Measurements from ENCODE around the gene SPP1.
"Not testable (repeated sequence)": the region's sequence is repeated elsewhere in the genome, so short reads cannot be mapped to it uniquely, and the experiment has no call there.

Gene SPP1

DNA sequence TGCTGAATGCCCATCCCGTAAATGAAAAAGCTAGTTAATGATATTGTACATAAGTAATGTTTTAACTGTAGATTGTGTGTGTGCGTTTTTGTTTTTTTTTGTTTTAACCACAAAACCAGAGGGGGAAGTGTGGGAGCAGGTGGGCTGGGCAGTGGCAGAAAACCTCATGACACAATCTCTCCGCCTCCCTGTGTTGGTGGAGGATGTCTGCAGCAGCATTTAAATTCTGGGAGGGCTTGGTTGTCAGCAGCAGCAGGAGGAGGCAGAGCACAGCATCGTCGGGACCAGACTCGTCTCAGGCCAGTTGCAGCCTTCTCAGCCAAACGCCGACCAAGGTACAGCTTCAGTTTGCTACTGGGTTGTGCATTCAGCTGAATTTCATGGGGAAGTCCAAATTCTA, at the start of gene SPP1:
SPP1 (plus strand) TSS at position 249 of the 400 bp plus-strand sequence. CDS start 1,182 bp downstream, outside the sequence.
- DNase-seq (ENCODE audit: low read depth, low spot score): no peak

GRCh38 chr4:87926554-87927098, 48.9 kb upstream of the SPP1 start:
- DNase-seq (ENCODE audit: low read depth, low spot score): no peak

DNA sequence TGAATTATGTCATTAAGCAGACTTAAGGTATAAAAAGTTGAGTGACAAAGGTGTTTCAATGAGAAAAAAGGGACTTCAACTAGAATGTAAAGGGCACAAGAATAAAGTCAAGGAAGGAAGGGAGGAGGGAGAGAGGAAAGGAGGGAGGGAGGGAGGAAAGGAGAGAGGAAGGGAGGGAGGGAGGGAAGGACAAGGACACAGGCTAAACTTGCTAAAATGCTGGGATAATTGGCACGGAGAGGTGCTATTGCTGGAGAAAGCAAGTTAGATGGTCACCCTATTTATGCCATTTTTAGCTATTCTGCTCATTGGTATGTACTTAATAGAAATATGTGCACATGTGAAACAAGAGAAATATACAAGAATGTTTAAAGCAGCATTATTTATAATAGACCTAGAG, 44.9 kb upstream of the SPP1 start:
- no peak for DNase-seq (ENCODE audit: low read depth, low spot score)

- no peak for DNase-seq (ENCODE audit: low read depth, low spot score)
These were observed 43.6 kb upstream of the SPP1 start for GRCh38 chr4:87931932-87932331.

DNA sequence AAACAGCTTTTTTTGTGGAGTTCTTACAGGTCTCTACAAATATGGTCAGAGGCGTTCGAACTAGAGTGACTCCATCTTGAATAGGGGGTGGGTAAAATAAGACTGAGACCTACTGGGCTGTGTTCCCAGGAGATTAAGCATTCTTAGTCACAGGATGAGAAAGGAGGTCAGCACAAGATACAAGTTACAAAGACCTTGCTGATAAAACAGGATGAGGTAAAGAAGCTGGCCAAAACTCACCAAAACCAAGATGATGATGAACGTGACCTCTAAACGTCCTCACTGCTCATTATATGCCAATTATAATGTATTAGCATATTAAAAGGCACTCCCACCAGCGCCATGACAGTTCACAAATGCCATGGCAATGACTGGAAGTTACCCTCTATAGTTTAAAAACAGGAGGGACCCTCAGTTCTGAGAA, 42.8 kb upstream of the SPP1 start:
- DNase-seq (ENCODE audit: low read depth, low spot score): no peak

GRCh38 chr4:87933337-87933736, 42.2 kb upstream of the SPP1 start:
- DNase-seq (ENCODE audit: low read depth, low spot score): no peak

- no peak for DNase-seq (ENCODE audit: low read depth, low spot score)
These were observed 41.3 kb upstream of the SPP1 start for GRCh38 chr4:87934157-87934704.

GRCh38 chr4:87934973-87935372, 40.5 kb upstream of the SPP1 start:
- DNase-seq (ENCODE audit: low read depth, low spot score): no peak

DNA sequence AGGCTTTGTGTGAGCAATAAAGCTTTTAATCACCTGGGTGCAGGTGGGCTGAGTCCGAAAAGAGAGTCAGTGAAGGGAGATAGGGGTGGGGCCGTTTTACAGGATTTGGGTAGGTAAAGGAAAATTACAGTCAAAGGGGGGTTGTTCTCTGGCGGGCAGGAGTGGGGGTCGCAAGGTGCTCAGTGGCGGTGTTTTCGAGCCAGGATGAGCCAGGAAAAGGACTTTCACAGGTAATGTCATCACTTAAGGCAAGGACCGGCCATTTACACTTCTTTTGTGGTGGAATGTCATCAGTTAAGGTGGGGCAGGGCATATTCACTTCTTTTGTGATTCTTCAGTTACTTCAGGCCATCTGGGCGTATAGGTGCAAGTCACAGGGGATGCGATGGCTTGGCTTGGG, 39.6 kb upstream of the SPP1 start:
- DNase-seq (ENCODE audit: low read depth, low spot score): not testable (repeated sequence)

DNA sequence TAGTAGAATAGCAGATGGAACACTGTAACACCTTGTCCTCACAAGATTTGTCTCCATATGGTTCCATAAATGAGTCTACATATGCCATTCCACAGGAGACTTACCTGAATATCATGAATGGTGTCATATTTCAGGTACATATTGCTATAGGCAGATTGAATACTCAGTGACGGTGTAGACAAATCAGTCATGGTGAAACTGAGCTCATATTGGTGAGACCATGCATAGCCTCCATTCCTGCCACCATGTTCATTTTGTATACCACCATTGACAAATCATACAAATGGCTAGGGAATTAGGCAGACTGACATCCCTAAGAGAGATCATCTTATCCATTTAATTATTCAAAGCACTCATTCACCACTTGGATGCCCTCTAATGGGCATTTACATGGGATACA, 38.0 kb upstream of the SPP1 start:
- DNase-seq (ENCODE audit: low read depth, low spot score): no peak

- no peak for DNase-seq (ENCODE audit: low read depth, low spot score)
These were observed 36.8 kb upstream of the SPP1 start for GRCh38 chr4:87938746-87939145.

DNA sequence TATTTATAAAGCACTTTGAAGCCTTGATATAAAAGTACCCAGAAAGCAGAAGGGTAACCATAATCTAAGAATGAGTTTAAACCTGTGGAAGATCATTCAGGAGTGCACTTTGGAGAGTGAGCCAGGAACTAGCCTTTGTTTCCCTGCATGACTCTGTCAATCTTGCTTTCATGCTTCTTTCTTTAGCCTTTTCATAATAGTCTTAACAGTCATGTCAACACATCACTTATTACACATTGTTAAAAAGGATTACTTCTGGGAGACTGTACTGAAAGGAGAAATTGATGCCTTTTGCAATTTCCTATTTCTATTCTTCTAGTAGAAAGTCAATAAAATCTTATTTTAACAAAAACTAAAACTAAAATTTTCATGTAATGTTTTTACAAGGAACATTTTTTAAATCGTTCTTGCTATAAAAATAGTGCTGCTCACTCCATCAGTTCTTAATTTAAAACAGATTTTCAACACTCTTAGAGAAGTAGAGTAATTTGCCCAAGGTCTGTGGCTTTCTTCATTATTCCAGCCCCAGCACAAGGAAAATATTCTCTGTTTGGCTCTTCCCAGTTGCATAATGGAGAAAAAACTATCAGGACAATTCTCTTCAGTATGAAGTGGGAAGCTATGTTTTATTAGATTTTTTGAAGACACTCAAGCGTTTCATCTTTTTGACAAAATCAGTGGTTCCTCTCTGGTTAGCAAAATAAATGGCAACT, 35.4 kb upstream of the SPP1 start:
- no peak for DNase-seq (ENCODE audit: low read depth, low spot score)

DNA sequence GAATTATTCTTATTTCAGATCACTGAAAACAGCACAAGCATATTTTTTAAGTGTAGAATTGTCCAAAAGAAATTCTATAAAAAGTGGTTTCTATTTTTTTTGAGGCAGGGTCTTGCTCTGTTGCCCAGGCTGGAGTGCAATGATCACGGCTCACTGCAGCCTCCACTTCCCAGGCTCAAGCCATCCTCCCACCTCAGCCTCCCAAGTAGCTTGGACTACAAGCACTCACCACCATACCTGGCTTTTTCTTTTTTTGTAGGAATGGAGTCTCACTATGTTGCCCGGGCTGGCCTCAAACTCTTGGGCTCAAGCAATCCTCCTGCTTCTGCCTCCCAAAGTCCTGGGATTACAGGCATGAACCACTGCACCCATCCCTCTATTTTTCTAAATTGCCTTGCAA, 34.7 kb upstream of the SPP1 start:
- DNase-seq (ENCODE audit: low read depth, low spot score): not testable (repeated sequence)

DNA sequence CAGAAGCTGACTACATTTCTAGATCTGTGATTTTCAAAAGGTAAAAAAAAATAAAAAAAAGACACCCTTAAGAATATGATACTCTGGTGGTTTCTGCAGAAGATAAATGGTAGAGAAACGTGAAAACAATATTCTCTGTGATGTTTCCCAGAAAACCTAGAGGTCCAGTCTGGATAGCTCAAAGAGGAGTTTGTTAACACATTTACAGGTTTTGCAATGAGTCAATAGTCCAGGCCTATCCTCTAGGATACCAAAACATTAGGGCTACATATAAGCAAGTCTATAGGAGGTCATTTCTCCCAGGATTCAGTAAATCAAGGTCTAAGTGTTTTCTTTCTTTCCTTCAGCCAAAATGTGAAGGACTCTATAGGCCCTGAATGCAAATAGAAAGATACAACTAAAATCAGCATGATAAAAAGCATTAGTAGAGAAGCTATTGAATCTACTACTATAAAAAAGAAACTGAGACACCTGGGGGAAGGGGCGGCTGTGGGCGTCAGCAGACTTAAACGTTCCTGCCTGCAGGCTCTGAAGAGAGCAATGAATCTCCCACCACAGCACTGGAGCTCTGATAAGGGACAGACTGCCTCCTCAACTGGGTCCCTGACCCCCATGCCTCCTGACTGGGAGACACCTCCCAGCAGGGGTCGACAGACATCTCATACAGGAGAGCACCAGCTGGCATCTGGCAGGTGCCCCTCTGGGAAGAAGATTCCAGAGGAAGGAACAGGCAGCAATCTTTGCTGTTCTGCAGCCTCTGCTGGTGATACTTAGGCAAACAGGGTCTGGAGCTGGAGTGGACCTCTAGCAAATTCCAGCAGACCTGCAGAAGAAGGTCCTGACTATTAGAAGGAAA, 33.7 kb upstream of the SPP1 start:
- no peak for DNase-seq (ENCODE audit: low read depth, low spot score)

DNA sequence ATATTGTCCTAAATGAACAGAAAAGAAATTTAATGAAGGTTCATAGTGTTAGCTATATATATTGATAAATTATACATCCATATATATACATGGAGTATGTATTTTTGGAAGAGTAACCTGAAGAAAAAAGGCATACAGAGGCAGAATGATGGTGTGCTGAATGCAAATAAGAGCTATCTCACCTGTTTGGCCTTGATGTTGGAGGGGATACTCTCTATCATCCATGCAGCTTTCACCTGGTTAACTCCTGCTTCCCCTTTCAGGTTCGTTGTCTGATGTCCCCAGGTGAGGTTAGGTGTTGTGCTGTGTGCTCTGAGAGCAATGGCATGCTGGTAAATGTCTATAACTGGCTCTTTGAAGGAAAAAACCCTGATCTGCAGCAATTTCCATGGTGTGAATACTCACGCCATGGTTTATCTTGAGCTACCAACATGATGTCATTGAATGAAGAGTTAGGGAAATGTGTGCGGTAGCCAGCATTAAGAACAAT, 31.8 kb upstream of the SPP1 start:
- DNase-seq (ENCODE audit: low read depth, low spot score): no peak

DNA sequence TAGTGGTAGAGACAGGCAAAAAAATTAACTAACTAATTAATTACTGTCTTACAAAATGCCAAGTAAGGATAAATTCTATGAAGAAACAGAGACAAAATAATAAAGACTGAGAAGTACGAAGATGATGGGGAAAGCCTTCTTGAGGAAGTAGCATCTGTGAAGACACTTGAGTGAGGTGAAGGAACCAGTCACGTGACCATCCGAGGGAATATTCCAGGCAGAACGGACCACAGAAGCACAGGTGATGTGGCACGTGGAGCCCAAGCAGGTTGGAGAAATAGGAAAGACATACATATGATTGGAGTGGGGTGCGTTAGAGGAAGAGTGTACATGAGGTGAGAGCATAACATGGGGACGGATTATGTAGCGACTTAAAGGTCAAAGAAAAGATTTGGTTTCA, 30.5 kb upstream of the SPP1 start:
- DNase-seq (ENCODE audit: low read depth, low spot score): no peak

DNA sequence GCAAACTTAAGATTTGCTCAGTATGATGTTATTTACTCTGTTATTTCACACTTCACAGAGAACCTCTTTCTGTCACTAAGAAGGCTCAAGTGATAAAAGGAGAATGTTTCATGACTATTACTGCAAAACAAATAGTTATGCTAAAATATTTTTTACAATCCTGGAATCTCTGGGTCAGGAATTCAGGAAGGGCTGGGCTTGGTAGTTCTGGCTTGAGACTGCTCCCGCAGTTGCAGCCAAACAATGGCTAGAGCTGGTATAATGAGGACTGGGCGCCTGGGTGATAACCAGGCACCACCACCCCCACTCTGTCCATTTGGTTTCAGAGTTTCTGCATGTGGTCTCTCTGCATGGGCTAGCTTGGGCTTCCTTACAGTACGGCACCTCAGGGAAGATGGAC, 28.7 kb upstream of the SPP1 start:
- DNase-seq (ENCODE audit: low read depth, low spot score): no peak

- DNase-seq (ENCODE audit: low read depth, low spot score): no peak
These were observed 27.9 kb upstream of the SPP1 start for GRCh38 chr4:87947381-87948160.

- DNase-seq (ENCODE audit: low read depth, low spot score): no peak
These were observed 25.6 kb upstream of the SPP1 start for GRCh38 chr4:87949961-87950360.

DNA sequence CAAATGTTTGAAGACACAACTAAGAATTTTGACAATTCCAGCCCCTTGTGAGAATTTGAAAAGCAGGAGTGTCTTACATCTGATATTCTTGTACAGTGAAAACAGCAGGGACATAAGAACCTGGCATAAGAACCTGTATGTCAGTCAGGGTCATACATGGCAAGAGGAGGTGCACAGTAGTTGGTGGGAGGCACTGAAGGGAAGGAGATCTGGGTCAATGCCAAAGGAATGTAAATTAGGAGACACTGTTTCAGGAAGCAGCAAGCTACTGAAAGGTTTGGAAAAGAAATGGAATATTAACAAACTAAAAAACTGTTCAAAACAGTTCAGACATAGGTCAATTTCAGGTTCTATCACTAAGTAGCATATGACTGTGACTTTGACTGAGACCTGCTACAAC, 25.0 kb upstream of the SPP1 start:
- DNase-seq (ENCODE audit: low read depth, low spot score): no peak

DNA sequence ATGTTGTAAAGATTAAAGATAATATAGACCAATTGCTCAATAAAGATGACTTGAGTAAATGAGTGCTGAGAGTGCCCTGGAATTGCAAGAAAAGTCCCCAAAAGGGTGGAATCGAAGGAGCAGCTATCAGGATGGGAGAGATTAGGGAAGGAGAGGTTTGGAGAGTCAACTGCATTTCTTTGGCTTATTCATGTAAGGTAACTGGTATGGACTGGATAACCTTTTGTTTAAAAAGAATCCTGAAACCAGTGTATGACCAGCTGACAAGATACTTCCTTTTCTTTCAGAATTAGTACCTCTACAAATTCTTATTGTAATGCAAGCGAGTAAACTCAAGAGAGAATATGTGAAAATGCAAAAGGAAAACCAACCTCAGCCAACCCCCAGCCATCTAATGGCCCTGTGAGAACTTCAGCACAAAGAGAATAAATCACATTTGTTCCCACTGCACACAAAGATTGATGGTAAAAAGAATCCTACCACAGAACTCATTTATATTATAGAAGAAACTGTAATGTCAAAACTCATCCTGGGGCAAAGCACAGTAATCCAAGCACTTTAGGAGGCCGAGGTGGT, 24.5 kb upstream of the SPP1 start:
- no peak for DNase-seq (ENCODE audit: low read depth, low spot score)

All from iPS DF 19.7 (cell line).